ENCODE measurements around the gene SLC38A10.
A peak's percentile ranks its signal among the peaks of the same experiment; 100 is the strongest.

SLC38A10 gene

DNA sequence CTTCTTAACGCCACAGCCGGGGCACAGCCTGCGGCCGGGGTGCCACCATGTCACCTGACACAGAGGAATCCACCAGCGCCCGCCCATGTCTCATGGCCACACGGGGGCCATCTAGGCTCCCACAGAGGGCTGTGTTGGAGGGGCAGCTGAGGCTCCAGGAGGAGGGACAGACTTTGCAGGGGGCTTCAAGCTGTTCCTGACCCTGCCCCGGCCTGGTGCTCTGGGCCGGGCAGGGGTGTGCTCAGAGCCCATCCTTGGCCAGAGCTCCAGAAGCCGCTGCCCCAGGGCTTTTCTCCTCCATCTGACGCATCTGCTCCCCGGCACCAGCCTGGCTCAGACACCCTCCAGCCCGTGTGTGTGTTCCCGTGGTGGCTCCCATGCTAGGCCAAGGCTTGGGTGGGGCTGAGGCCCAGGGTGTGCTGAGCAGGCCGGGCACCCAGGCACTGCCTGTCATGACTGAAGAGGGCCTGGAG, 7.8 kb upstream of the SLC38A10 start:
- H3K4me3 ChIP-seq (ENCODE audit: low read depth, low read length), result no peak overlapping the region

DNA sequence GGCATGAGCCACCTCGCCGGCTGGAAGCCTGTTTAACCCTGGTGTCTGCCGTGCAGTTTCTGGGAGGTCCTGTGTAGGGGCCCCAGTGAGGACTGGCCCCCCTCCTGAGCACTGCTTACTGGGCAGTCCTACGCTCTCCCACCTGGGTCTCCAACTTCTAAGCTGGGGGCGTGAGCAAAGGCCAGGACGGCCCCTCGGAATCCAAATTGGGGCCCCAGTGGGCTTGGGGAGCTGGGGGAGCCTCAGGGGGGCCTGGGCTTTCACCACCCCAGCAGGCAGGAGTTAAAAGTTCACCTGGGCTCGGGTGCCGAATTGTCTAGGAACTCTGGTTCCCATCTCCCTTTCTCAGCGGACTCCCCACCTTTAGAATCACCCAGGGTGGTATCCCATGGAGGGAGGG, 7.2 kb upstream of the SLC38A10 start:
- no peak overlapping the region for H3K4me3 ChIP-seq (ENCODE audit: low read depth, low read length)
- no peak overlapping the region for H3K9ac ChIP-seq (ENCODE audit: low read depth, low read length)
- H3K9me3 ChIP-seq (ENCODE audit: control insufficient read depth, insufficient read depth, low read length), result no peaks in the 10 kb centered on the region
- H3K4me1 ChIP-seq (ENCODE audit: control insufficient read depth, insufficient read depth, low read length), result no peaks in the 10 kb centered on the region
- no peaks in the 10 kb centered on the region for H3K27me3 ChIP-seq (ENCODE audit: control insufficient read depth, insufficient read depth, low read length)
- no peak overlapping the region for H3K27ac ChIP-seq (ENCODE audit: low read depth, low read length)
- H3K36me3 ChIP-seq (ENCODE audit: control insufficient read depth, insufficient read depth, low read length), result no peaks in the 10 kb centered on the region

More for the DNA sequence above, 7.8 kb upstream of the SLC38A10 start:
- Histone ChIP-seq H3K9me3 (ENCODE audit: control insufficient read depth, insufficient read depth, low read length) (no peaks in the 10 kb centered on the region), H3K9ac (ENCODE audit: low read depth, low read length) (no peak overlapping the region), H3K27me3 (ENCODE audit: control insufficient read depth, insufficient read depth, low read length) (no peaks in the 10 kb centered on the region), H3K36me3 (ENCODE audit: control insufficient read depth, insufficient read depth, low read length) (no peaks in the 10 kb centered on the region), H3K27ac (ENCODE audit: low read depth, low read length) (no peak overlapping the region), H3K4me1 (ENCODE audit: control insufficient read depth, insufficient read depth, low read length) (no peaks in the 10 kb centered on the region)

DNA sequence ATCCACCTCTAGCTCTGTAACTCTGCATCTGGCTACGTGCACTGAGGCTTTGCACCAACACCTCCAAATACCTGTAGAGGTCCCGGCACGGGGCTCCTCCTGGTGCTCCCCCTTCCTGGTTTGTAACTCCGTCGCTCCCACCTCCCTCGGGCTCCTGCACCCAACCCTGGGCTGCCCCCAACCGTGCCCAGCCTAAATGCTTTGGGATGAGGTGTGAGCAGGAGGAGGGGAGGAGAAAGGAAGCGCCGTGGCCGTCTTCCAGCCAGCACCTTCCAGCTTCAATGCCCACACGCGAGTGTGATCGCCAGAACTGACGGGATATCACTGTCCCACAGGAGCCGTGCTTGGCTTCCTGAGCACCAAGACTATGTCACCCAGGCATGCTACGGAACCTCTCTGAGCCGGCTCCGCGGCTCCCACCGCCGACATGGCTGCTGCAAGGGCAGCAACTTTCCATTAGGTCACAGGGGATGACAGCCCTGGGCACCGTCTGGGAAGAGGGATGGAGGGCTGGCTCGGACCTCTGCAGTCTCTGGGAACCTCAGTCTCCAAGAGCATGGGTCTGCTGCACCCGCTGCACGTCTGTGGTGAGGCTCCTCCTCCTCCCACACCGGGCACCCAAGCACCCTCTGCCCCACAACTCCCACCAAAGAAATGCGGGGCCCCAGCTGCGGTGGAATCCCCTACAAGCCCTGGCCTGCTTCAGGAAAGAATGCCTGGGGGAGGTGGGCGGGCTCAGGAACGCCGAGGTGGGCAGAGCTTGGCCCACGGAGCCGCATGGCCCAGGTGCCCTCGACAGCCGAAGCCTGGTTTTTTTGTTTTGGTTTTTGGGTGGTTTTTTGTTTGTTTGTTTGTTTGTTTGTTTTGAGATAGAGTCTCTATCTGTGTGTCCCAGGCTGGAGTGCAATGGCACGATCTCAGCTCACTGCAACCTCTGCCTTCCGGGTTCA, 6.4 kb upstream of the SLC38A10 start:
- no peak overlapping the region for H3K27ac ChIP-seq (ENCODE audit: low read depth, low read length)

DNA sequence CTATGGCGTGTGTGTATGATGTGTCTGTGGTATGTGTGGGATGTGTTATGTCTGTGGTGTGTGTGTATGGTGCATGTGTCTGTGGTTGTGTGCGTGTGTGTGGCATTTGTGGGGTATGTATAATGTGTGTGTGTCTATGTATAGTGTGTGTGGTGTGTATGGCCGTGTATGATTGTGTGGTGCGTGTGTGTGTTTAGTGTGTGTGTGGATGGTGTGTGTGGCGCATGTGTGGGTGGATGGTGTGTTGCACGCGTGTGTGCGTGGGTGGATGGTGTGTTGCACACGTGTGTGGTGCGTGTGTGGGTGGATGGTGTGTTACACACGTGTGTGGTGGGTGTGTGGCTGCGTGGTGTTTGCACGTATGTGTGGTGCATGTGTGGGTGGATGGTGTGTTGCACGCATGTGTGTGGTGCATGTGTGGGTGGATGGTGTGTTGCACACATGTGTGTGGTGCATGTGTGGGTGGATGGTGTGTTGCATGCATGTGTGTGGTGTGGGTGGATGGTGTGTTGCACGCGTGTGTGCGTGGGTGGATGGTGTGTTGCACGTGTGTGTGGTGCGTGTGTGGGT, 5.6 kb upstream of the SLC38A10 start:
- Histone ChIP-seq H3K9ac (ENCODE audit: low read depth, low read length) (no peak overlapping the region), H3K4me3 (ENCODE audit: low read depth, low read length) (no peak overlapping the region), H3K9me3 (ENCODE audit: control insufficient read depth, insufficient read depth, low read length) (no peaks in the 10 kb centered on the region), H3K27ac (ENCODE audit: low read depth, low read length) (no peak overlapping the region), H3K4me1 (ENCODE audit: control insufficient read depth, insufficient read depth, low read length) (peaks cover 3% of the 10 kb centered on the region; the same call in 1 of the 2 replicates), H3K36me3 (ENCODE audit: control insufficient read depth, insufficient read depth, low read length) (no peaks in the 10 kb centered on the region), H3K27me3 (ENCODE audit: control insufficient read depth, insufficient read depth, low read length) (no peaks in the 10 kb centered on the region)

More for the DNA sequence above, 6.4 kb upstream of the SLC38A10 start:
- Histone ChIP-seq H3K27me3 (ENCODE audit: control insufficient read depth, insufficient read depth, low read length) (no peaks in the 10 kb centered on the region), H3K4me1 (ENCODE audit: control insufficient read depth, insufficient read depth, low read length) (no peaks in the 10 kb centered on the region), H3K4me3 (ENCODE audit: low read depth, low read length) (no peak overlapping the region), H3K36me3 (ENCODE audit: control insufficient read depth, insufficient read depth, low read length) (no peaks in the 10 kb centered on the region), H3K9me3 (ENCODE audit: control insufficient read depth, insufficient read depth, low read length) (no peaks in the 10 kb centered on the region), H3K9ac (ENCODE audit: low read depth, low read length) (no peak overlapping the region)

DNA sequence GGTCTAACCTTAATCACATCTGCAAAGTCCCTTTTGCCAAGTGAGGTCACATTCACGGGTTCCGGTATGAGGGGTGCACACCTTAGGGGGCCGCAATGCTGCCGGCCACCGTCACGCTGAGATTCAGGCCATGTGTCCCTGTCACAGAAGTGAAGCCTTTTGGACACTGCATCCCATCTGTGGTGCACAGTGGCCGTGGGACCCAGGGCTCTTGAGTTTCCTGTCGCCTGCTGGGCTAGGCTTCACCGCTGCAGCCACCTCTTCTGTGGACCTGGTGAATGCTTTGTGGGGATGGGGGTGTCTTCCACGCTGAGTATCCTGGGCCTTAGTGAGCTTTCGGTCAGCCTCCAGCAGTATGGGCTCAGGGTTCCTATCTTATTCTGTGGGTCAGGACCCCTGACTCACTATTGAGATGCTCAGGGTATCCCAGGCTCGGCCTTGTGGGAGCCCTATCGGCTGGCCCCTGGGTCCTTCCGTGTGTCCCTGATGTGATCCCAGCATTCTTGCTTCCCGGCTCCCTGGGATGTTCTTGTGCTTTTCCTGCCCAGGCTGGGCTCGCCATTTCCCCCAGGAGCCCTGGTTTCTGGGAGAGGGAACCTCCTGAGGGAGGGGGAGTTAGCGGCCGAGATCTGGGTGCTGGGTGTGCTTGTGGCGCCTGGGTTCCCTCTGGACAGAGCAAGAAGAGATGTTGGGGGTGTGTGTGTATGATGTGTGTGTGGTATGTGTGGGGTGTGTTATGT, 4.9 kb upstream of the SLC38A10 start:
- Histone ChIP-seq H3K4me3 (ENCODE audit: low read depth, low read length) (no peak overlapping the region), H3K36me3 (ENCODE audit: control insufficient read depth, insufficient read depth, low read length) (no peaks in the 10 kb centered on the region), H3K9me3 (ENCODE audit: control insufficient read depth, insufficient read depth, low read length) (no peaks in the 10 kb centered on the region), H3K27ac (ENCODE audit: low read depth, low read length) (no peak overlapping the region), H3K27me3 (ENCODE audit: control insufficient read depth, insufficient read depth, low read length) (no peaks in the 10 kb centered on the region), H3K9ac (ENCODE audit: low read depth, low read length) (no peak overlapping the region), H3K4me1 (ENCODE audit: control insufficient read depth, insufficient read depth, low read length) (peaks cover 4% of the 10 kb centered on the region; the same call in 1 of the 2 replicates)

DNA sequence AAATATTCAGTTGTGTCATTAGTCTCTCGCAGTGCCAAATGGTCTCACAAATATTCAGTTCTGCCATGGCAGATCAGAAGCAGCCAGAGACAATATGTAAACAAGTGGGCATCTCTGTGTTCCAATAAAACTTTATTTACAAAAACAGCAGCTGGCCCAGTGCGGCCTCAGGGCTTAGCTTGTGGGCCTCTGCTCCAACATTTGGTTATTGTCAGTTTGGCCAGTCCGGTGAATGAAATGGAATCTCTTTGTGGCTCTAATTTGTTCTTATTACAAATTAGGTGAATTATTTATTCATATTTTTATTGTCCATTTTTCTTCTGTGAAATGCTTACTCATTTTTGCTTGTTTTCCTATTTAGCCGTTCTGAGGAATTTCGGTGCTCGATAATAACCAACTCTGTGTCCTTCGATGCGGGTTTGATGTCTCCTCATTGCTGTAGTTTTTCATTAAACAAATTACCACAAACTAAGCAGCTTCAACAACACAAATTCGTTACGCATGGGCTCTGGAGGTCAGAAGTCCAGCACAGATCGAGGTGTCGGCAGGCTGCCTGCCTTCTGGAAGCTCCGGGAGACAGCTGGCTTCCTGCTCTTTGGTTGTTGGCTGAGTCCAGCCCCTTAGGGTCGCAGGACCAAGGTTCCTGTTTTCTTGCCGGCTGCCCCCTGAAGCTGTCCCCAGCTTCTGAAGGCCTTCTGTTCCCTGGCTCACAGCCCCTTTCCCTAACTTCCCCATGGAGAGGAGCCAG, 4.1 kb upstream of the SLC38A10 start:
- Histone ChIP-seq H3K9ac (ENCODE audit: low read depth, low read length) (no peak overlapping the region), H3K4me3 (ENCODE audit: low read depth, low read length) (no peak overlapping the region), H3K27me3 (ENCODE audit: control insufficient read depth, insufficient read depth, low read length) (no peaks in the 10 kb centered on the region), H3K9me3 (ENCODE audit: control insufficient read depth, insufficient read depth, low read length) (no peaks in the 10 kb centered on the region), H3K36me3 (ENCODE audit: control insufficient read depth, insufficient read depth, low read length) (no peaks in the 10 kb centered on the region), H3K4me1 (ENCODE audit: control insufficient read depth, insufficient read depth, low read length) (peaks cover 4% of the 10 kb centered on the region; the same call in 1 of the 2 replicates), H3K27ac (ENCODE audit: low read depth, low read length) (no peak overlapping the region)

DNA sequence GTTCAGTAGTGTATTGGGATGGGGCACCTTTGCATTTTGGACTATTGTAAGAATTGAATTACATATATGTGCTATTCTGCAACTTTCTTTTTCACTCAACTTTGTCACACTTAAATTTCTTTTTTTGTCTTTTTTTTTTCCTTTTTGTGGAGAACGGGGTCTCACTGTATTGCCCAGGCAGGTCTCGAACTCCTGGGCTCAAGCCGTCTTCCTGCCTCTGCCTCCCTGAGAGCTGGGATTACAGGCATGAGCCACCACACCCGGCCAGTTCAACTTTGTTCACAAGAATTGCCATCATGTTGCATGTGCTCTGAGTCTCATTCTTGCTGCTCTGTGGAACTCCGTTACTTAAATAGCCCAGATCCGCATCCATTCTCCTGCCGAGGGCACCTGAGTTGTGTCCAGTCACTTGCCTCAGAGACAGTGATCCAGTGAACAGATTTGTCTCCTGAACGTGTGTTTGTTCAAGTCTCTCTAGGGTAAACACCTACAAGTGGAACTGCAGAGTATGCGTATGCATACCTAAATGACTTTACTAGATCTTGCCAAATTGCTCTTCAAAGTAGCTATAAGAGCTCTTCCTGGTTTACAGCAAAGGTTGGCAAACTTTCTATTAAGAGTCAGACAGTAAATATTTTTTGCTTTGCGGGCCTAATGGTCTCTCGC, 3.4 kb upstream of the SLC38A10 start:
- Histone ChIP-seq H3K4me1 (ENCODE audit: control insufficient read depth, insufficient read depth, low read length) (peaks cover 4% of the 10 kb centered on the region; the same call in 1 of the 2 replicates), H3K4me3 (ENCODE audit: low read depth, low read length) (no peak overlapping the region), H3K27me3 (ENCODE audit: control insufficient read depth, insufficient read depth, low read length) (no peaks in the 10 kb centered on the region), H3K9ac (ENCODE audit: low read depth, low read length) (no peak overlapping the region), H3K9me3 (ENCODE audit: control insufficient read depth, insufficient read depth, low read length) (no peaks in the 10 kb centered on the region), H3K36me3 (ENCODE audit: control insufficient read depth, insufficient read depth, low read length) (no peaks in the 10 kb centered on the region), H3K27ac (ENCODE audit: low read depth, low read length) (no peak overlapping the region)

DNA sequence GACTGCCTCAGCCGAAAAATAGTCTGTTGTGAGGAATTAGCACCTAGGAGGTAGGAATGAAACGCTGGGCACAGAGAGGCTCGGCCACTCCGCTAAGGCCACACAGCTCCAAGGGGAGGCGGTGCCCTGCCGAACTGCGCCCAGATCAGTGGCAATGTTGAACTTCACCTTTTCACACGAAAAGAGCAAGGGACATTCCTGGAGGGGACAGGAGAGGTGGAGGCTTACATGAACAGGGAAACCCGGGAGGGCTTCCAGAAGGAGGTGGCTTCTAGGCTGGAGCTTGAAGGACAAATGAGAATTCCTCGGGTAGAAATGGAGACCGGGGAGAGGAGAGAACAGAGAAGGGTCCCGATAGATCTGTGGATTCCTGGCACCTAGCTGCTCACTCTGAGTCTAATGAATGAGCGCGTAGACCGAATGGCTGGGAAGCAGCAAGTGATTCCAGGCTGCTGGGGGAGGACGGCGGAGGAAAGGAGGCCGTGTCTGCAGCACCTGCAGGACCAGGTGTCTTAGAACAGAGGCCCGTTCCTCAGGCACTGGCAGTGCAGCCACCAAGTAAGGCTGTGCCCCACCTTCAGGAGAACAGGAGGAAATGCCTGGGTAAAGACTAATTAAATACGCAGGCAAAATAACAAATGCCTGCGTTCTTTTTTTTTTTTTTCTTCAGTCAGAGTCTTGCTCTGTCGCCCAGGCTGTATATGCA, 722 bp upstream of the SLC38A10 start:
- H3K4me1 ChIP-seq (ENCODE audit: control insufficient read depth, insufficient read depth, low read length), result peaks cover 4% of the 10 kb centered on the region; the same call in 1 of the 2 replicates
- no peaks in the 10 kb centered on the region for H3K36me3 ChIP-seq (ENCODE audit: control insufficient read depth, insufficient read depth, low read length)
- peak overlapping the region; percentile 39; the same call in 1 of the 2 replicates for H3K9ac ChIP-seq (ENCODE audit: low read depth, low read length)
- peak overlapping the region; percentile 80 for H3K4me3 ChIP-seq (ENCODE audit: low read depth, low read length)
- H3K27ac ChIP-seq (ENCODE audit: low read depth, low read length), result peak overlapping the region; percentile 47
- H3K9me3 ChIP-seq (ENCODE audit: control insufficient read depth, insufficient read depth, low read length), result no peaks in the 10 kb centered on the region
- H3K27me3 ChIP-seq (ENCODE audit: control insufficient read depth, insufficient read depth, low read length), result no peaks in the 10 kb centered on the region

DNA sequence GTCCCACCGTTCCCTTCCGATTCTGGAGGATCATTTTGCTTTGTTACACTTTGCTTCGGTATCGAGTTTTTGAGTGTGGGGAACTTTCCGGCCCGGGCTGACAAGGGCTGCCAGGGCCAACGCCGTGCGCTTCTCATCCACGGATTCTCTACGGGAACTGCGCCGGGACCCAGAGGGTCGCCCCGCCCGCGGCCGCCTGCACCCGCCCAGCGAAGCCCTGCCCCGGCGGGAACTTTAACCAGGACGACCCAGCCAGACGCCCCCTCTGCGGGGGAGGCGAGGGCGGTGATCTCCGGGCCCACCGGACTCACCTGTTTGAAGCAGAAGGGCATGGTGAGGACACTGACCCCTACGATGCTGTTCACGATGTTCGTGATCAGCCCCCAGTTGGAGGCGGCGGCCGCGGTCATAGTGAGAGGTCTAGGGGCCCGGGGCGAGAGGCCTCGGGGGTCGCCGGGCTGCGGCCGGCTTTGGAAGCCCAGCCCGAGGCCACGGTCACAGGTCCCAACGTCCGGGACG, 536 bp downstream of the SLC38A10 start:
- H3K36me3 ChIP-seq (ENCODE audit: control insufficient read depth, insufficient read depth, low read length), result no peaks in the 10 kb centered on the region
- H3K9me3 ChIP-seq (ENCODE audit: control insufficient read depth, insufficient read depth, low read length), result no peaks in the 10 kb centered on the region
- H3K27me3 ChIP-seq (ENCODE audit: control insufficient read depth, insufficient read depth, low read length), result no peaks in the 10 kb centered on the region
- peak overlapping the region; percentile 58 for H3K27ac ChIP-seq (ENCODE audit: low read depth, low read length)
- peak overlapping the region; percentile 80 for H3K4me3 ChIP-seq (ENCODE audit: low read depth, low read length)
- H3K9ac ChIP-seq (ENCODE audit: low read depth, low read length), result peak overlapping the region; percentile 63
- peaks cover 4% of the 10 kb centered on the region; the same call in 1 of the 2 replicates for H3K4me1 ChIP-seq (ENCODE audit: control insufficient read depth, insufficient read depth, low read length)

All from HUES48 (cell line).